Mesothelial cell of epicardium (in vitro differentiated cells): ENCODE measurements around the gene DCTN1. TPM values are rescaled to one million over a fixed set of nuclear protein-coding genes. Genes with fewer than 3 reads are reported as not detected.
"Not testable (repeated sequence)": the region's sequence is repeated elsewhere in the genome, so short reads cannot be mapped to it uniquely, and the experiment has no call there.

ENCODE experiments used
- DNase-seq, 2 experiments: peaks; one replicate each; pipeline ENCODE4 v3.0.0; 2021; ENCODE audit warnings: low spot score in 2 of 2; ENCODE audit not compliant: unreplicated experiment in 2 of 2
- H3K27ac Mint-ChIP-seq: 2 replicates; pipeline ENCODE4 v1.8.0; 2021; ENCODE audit warnings: mixed read lengths
- H3K27me3 Mint-ChIP-seq: 2 replicates; pipeline ENCODE4 v1.8.0; 2021; ENCODE audit warnings: low read depth, mixed read lengths
- H3K36me3 Mint-ChIP-seq: 2 replicates; pipeline ENCODE4 v1.8.0; 2021; ENCODE audit warnings: mixed read lengths
- H3K4me1 Mint-ChIP-seq: 2 replicates; pipeline ENCODE4 v1.8.0; 2021; ENCODE audit warnings: mixed read lengths
- H3K4me3 Mint-ChIP-seq: 2 replicates; pipeline ENCODE4 v1.8.0; 2021; ENCODE audit warnings: mild to moderate bottlenecking, moderate library complexity, mixed read lengths
- H3K9me3 Mint-ChIP-seq: 2 replicates; pipeline ENCODE4 v1.8.0; 2021; ENCODE audit warnings: mixed read lengths
- total RNA-seq: library from RNA; stranded (reverse); gene quantifications from 3 replicates; pipeline ENCODE4 v1.2.1, GENCODE V29; 2021
- TF ChIP-seq, protein P1 (sequence below): fragments of 200-600 bp; sonication (generic); IDR thresholded peaks from one replicate; pipeline ENCODE4 v1.5.0; 2021; ENCODE audit warnings: antibody characterized with exemption; ENCODE audit not compliant: unreplicated experiment

Gene DCTN1
- total RNA-seq, 1 donor from 2014 or later = 136 TPM

- H3K27me3 Mint-ChIP-seq = peaks cover 2% of the 10 kb centered on the region
- no peak overlapping the region for H3K4me3 Mint-ChIP-seq
- TF ChIP-seq, protein P1, sequence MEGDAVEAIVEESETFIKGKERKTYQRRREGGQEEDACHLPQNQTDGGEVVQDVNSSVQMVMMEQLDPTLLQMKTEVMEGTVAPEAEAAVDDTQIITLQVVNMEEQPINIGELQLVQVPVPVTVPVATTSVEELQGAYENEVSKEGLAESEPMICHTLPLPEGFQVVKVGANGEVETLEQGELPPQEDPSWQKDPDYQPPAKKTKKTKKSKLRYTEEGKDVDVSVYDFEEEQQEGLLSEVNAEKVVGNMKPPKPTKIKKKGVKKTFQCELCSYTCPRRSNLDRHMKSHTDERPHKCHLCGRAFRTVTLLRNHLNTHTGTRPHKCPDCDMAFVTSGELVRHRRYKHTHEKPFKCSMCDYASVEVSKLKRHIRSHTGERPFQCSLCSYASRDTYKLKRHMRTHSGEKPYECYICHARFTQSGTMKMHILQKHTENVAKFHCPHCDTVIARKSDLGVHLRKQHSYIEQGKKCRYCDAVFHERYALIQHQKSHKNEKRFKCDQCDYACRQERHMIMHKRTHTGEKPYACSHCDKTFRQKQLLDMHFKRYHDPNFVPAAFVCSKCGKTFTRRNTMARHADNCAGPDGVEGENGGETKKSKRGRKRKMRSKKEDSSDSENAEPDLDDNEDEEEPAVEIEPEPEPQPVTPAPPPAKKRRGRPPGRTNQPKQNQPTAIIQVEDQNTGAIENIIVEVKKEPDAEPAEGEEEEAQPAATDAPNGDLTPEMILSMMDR = no peak
- no peak overlapping the region for H3K27ac Mint-ChIP-seq
- peaks cover 19% of the 10 kb centered on the region for H3K36me3 Mint-ChIP-seq
- peaks cover 7% of the 10 kb centered on the region for H3K4me1 Mint-ChIP-seq
- H3K9me3 Mint-ChIP-seq = no peaks in the 10 kb centered on the region
- DNase-seq = no peak
Measured at GRCh38 chr2:74424995-74425406, 44.9 kb upstream of the DCTN1 start.

- Mint-ChIP-seq H3K36me3 (peaks cover 16% of the 10 kb centered on the region), H3K4me1 (peaks cover 7% of the 10 kb centered on the region), H3K27me3 (peaks cover 2% of the 10 kb centered on the region), H3K9me3 (no peaks in the 10 kb centered on the region), H3K4me3 (no peak overlapping the region), H3K27ac (no peak overlapping the region)
- no peak for DNase-seq
- TF ChIP-seq, protein P1 = no peak
Measured at GRCh38 chr2:74424139-74424992, 44.3 kb upstream of the DCTN1 start.

DNA sequence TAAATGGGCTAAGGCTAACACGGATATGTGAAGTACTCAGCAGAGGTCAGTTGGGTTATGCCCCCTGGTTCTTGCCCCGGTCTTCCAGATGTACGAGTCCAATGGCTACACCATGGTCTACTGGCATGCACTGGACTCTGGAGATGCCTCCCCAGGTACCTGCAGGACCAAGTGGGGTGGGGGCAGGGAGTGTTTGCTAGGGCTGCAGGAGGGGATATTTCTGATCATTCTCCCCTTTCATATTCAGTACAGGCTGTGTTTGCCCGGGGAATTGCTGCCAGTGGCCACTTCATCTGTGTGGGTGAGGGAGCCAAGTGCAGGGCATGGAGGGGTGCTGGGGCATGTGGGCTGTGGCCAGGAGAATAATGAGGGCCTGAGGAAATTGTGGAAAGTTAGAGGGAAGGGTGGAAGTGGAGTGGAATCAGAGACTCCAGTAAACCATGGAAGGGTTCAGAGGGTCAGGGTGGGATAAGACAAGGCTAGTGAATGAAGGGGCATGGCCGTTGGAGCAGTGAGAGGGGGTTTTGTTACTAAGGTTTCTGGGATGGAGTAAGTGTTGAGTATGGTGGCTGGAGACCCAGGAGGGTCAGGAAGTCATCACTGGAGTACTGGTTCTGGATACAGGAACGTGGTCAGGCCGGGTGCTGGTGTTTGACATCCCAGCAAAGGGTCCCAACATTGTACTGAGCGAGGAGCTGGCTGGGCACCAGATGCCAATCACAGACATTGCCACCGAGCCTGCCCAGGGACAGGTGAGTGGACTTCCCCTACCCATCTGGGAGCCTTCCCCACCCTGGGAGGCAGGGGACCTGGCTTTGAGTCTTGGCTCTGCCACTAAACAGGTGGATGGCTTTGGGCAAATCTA, 43.4 kb upstream of the DCTN1 start:
- peak overlapping the region; percentile 93 for H3K4me3 Mint-ChIP-seq
- TF ChIP-seq, protein P1 = no peak
- H3K27ac Mint-ChIP-seq = no peak overlapping the region
- H3K36me3 Mint-ChIP-seq = peaks cover 13% of the 10 kb centered on the region
- H3K9me3 Mint-ChIP-seq = no peaks in the 10 kb centered on the region
- peaks cover 7% of the 10 kb centered on the region for H3K4me1 Mint-ChIP-seq
- H3K27me3 Mint-ChIP-seq = peaks cover 3% of the 10 kb centered on the region
- DNase-seq = no peak

- Mint-ChIP-seq H3K27me3 (peaks cover 6% of the 10 kb centered on the region), H3K9me3 (no peaks in the 10 kb centered on the region), H3K4me3 (peak within 1 kb of the TSS; percentile 93), H3K4me1 (peaks cover 7% of the 10 kb centered on the region), H3K36me3 (no peaks in the 10 kb centered on the region), H3K27ac (peak within 1 kb of the TSS; percentile 89)
- TF ChIP-seq, protein P1 = no peak
- peak; percentile 67 to 85 for DNase-seq
Measured at GRCh38 chr2:74421221-74421870, 41.2 kb upstream of the DCTN1 start, which contains the start of the genes C2orf81 and WDR54. Gene C2orf81, minus strand, starts transcription at chr2:74421619. Its CDS starts 59 bp downstream, at chr2:74421560. Gene WDR54, plus strand, starts transcription at chr2:74421730. Its CDS starts 424 bp downstream, at chr2:74422154.

DNA sequence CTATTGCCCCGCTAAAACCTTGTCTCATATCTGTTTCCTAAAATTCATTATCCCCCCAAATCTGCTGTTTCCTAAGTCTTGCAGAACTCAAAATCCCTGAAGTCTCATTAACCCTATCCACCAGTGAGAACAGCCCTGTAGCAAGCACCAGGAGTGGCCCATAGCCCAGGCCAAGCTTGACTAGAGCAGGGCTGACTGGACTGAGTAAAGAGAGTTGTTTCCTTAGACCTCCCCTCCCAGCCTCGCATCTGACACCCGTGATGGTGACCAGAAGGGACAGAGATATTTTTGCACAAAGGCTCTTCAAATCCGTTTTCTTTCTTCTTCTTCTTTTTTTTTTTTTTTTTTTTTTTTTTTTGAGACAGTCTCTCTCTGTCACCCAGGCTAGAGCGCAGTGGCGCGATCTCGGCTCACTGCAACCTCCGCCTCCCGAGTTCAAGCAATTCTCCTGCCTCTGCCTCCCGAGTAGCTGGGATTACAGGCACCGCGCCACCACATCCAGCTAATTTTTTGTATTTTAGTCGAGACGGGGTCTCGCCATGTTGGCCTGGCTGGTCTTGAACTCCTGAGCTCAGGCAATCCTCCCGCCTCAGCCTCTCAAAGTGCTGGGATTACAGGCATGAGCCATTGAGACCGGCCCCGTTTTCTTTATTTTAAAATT, 40.5 kb upstream of the DCTN1 start:
- not testable (repeated sequence) for DNase-seq, H3K27ac Mint-ChIP-seq, H3K36me3 Mint-ChIP-seq, H3K27me3 Mint-ChIP-seq, H3K4me1 Mint-ChIP-seq, H3K9me3 Mint-ChIP-seq
- H3K4me3 Mint-ChIP-seq = peak overlapping the region; percentile 93
